Measurements from ENCODE around the gene MAP6.

GRCh38 chr11:75706260-75706729, 37.5 kb upstream of the MAP6 start:
- peak; percentile 67 for TF ChIP-seq RAD21 (IDR thresholded peaks at IDR 0.05; ENCODE audit: low read depth)
- TF ChIP-seq, protein P1, sequence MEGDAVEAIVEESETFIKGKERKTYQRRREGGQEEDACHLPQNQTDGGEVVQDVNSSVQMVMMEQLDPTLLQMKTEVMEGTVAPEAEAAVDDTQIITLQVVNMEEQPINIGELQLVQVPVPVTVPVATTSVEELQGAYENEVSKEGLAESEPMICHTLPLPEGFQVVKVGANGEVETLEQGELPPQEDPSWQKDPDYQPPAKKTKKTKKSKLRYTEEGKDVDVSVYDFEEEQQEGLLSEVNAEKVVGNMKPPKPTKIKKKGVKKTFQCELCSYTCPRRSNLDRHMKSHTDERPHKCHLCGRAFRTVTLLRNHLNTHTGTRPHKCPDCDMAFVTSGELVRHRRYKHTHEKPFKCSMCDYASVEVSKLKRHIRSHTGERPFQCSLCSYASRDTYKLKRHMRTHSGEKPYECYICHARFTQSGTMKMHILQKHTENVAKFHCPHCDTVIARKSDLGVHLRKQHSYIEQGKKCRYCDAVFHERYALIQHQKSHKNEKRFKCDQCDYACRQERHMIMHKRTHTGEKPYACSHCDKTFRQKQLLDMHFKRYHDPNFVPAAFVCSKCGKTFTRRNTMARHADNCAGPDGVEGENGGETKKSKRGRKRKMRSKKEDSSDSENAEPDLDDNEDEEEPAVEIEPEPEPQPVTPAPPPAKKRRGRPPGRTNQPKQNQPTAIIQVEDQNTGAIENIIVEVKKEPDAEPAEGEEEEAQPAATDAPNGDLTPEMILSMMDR (IDR thresholded peaks at IDR 0.05 in 2 of 3, conservative IDR thresholded peaks at IDR 0.05 in 1 of 3; ENCODE audit: borderline replicate concordance in 1 of 3, insufficient read depth in 1 of 3, low read depth in 2 of 3, low read length in 2 of 3): peak; percentile 80 to 93 (median 93)
- TF ChIP-seq SP1 (IDR thresholded peaks at IDR 0.05; ENCODE audit: low read depth): no peak
- no peak for TF ChIP-seq POLR2A (IDR thresholded peaks at IDR 0.05; ENCODE audit: borderline replicate concordance, extremely low read depth, insufficient read depth, insufficient read length)
- TF ChIP-seq SIN3A (IDR thresholded peaks at IDR 0.05; ENCODE audit: low read depth): no peak
- TF ChIP-seq EZH2phosphoT487 (IDR thresholded peaks at IDR 0.05; ENCODE audit: borderline replicate concordance): no peak
- no peak for TF ChIP-seq EZH2 (IDR thresholded peaks at IDR 0.05)
- no peak for TF ChIP-seq ZBTB33 (IDR thresholded peaks at IDR 0.05; ENCODE audit: extremely low read depth, insufficient replicate concordance, low read length)
